ENCODE data around the gene TNFRSF12A.
A peak's percentile ranks its signal among the peaks of the same experiment; 100 is the strongest.

Gene TNFRSF12A

GRCh38 chr16:3020247-3020603, at the start of gene TNFRSF12A:
Gene TNFRSF12A (plus strand): TSS chr16:3020368. CDS start chr16:3020398, 30 bp downstream.
- DNase-seq (ENCODE audit: low read depth in 3 of 3, low spot score in 1 of 3), result peak in 2 of 3 donors; percentile 37 to 46

DNA sequence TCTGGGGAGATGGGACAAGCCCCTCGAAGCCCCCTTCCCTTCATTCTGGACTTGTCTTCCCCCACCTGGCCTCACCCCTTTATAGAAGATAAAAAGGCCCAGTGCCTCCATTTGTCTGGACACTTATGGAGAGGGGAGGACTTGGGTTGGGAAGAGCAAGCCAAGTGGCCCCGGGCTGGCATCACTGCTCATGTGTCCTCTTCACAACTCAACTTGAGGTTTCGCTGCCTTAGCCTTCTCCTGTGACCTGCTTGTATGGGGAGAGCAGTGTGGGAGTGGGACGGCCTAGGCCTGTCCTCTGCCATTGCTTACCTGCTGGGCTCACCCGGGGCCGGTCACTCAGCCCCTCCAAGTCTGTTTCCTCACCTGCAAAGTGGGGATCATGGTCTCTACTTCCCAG, 49.6 kb upstream of the TNFRSF12A start:
- no peak for DNase-seq (ENCODE audit: low read depth in 3 of 3, low spot score in 1 of 3)

GRCh38 chr16:2971134-2971984, 48.8 kb upstream of the TNFRSF12A start:
- DNase-seq (ENCODE audit: low read depth in 3 of 3, low spot score in 1 of 3), result no peak

GRCh38 chr16:2971985-2972784, 48.0 kb upstream of the TNFRSF12A start:
- no peak for DNase-seq (ENCODE audit: low read depth in 3 of 3, low spot score in 1 of 3)

DNA sequence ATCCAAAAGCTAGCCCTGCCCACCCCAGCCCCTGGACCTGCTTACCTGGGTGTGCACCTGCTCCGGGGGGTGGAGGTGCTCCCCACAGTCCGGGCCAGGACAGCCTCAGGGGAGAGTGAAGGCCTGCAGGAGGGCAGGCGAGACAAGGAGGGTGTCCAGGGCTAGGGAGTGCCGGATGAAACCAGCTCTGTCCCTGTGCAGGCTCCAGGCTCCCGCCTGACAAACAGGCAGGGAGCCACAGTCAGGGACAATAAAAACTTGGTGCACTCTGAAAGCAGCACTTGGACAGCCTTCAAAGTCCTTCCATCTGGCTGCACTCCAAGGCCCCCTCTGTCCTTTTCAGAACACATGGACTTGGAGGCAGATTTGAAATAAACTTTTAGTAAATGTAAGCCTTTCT, 47.1 kb upstream of the TNFRSF12A start:
- DNase-seq (ENCODE audit: low read depth in 3 of 3, low spot score in 1 of 3), result no peak

- DNase-seq (ENCODE audit: low read depth in 3 of 3, low spot score in 1 of 3), result no peak
Measured at GRCh38 chr16:2973605-2974318, 46.4 kb upstream of the TNFRSF12A start.

GRCh38 chr16:2974319-2975056, 45.7 kb upstream of the TNFRSF12A start:
- DNase-seq (ENCODE audit: low read depth in 3 of 3, low spot score in 1 of 3), result no peak

- no peak for DNase-seq (ENCODE audit: low read depth in 3 of 3, low spot score in 1 of 3)
Measured at GRCh38 chr16:2975161-2975795, 44.9 kb upstream of the TNFRSF12A start.

DNA sequence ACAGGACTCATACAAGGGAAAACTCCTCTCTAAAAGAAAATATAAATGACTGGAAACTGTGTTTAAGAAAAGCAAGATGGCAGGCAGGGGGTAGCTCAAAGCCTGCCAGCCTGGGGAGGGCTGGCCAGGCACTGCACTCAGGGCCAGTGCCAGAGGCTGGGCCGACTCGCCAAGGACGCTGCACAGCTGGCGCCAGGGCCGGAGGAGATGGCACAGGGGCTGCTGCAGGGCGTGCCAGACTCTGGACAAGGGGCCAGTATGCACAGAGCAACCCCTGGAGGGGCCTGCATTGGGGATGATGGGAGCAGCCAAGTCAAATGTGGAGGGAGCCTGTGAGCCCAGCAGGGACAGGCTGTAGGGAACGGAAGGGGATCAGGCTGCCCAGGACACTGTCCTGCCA, 44.0 kb upstream of the TNFRSF12A start:
- no peak for DNase-seq (ENCODE audit: low read depth in 3 of 3, low spot score in 1 of 3)

- DNase-seq (ENCODE audit: low read depth in 3 of 3, low spot score in 1 of 3), result no peak
Measured at GRCh38 chr16:2976673-2977072, 43.5 kb upstream of the TNFRSF12A start.

DNA sequence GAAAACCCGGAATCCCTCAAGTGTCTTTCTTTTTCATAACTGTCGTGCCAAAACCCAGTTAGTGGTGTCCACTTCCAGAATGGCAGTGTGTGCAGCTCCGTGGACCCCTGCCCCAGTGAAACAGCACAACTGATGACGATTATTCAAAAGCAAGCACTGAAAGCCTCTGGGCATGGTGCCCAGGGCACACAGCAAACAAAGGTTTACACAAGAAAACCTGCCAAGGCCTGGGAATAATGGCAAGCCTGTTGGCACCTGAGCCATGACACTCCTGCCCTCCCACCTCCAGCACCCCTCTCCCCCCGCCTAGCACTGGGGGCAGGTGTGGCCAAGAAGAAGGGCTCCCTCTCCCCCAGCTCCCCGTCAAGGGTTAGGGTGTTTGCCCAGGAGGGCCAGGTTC, 42.7 kb upstream of the TNFRSF12A start:
- no peak for DNase-seq (ENCODE audit: low read depth in 3 of 3, low spot score in 1 of 3)

DNA sequence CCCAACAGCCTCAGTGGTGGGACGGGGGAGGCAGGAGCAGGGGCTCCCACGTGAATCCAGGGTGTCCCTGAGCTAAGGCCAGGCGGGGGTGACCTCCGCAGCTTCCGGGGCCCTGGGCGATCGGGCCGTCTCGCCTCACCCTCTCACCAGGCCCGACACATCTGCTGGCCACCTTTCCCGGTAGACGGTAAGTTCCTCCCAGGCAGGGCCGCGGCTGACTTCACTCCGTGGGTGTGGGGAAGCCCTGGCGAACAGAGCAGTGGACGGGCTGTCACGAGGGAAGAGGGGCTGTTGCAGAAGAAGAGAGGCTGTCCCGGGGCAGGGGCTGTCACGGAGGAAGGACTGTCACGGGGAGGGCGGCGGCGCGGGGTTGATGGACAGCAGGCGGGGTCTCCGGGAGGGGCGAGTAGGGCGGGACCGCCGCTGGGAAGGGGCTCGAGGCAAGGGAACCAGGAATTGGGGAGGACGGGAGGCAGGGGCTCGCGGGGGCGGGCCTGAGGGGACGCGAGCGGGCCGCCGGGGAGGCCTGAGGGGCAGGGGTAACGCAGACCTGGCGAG, 40.4 kb upstream of the TNFRSF12A start:
- no peak for DNase-seq (ENCODE audit: low read depth in 3 of 3, low spot score in 1 of 3)

- DNase-seq (ENCODE audit: low read depth in 3 of 3, low spot score in 1 of 3), result peak; percentile 86 to 94 (median 92)
Measured at GRCh38 chr16:2980227-2981176, 39.7 kb upstream of the TNFRSF12A start, which contains the start of gene PKMYT1. Gene PKMYT1 (minus strand): TSS chr16:2980446. CDS start chr16:2979657, 789 bp downstream.

DNA sequence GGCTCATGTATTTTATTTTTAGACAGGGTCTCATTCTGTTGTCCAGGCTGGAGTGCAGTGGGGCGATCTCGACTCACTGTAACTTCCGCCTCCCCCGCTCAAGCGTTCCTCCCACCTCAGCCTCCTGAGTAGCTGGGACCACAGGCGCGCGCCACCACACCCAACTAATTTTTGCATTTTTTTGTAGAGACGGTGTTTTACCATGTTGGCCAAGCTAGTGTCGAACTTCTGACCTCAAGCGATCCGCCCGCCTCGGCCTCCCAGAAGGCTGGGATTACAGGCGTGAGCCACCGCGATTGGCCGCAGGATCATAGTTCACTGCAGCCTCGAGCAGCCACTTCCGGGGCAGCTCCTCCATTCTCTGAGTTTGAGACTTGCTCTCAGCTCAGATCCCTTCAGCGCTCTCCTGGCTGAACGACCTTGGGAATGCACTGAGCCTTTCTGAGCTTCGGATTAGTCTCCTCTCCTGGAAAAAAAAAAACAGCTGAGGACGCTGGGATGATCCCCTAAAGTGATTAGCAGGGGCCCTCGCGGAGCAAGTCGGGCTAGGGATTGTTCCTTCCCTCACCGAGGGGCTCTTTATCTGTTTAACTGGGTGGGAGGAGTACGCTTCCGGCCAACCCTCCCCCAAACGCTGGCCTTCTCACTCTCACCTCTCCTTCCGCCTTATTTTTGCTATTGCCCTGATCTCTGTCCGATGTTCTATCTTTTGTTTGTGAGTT, 38.8 kb upstream of the TNFRSF12A start:
- DNase-seq (ENCODE audit: low read depth in 3 of 3, low spot score in 1 of 3), result no peak

GRCh38 chr16:2981899-2982250, 38.3 kb upstream of the TNFRSF12A start:
- DNase-seq (ENCODE audit: low read depth in 3 of 3, low spot score in 1 of 3), result no peak

DNA sequence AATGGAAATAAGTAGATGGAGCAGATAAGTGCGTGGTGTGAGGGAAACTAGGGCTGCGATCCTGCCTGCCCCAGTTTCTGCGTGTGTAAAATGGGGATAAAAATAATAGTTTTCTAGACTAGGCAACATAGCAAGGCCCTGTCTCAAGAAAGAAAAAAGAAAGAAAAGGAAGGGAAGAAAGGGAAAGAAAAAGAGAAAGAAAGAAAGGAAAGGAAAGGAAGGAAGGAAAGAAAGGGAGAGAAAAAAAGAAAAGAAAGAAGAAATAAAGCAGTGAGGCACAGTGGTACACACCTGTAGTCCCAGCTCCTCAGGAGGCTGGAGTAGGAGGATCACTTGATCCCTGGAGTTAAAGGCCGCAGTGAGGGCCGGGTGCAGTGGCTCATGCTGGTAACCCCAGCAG, 37.8 kb upstream of the TNFRSF12A start:
- no peak for DNase-seq (ENCODE audit: low read depth in 3 of 3, low spot score in 1 of 3)

DNA sequence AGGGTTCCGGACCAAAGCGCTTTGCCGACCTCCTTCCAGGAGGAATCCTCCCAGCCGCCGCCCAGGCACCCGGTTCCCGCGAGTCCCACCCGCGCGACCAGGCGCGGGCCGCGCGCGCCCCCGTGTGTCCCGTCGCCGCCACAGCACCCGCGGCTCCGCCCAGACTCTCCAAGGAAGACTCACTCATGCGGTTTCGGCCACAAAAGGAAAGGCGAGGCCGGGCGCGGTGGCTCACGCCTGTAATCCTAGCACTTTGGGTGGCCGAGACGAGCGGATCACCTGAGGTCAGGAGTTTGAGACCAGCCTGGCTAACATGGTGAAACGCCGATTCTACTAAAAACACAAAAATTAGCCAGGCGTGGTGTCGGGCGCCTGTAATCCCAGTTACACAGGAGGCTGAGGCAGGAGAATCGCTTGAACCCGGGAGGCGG, 36.4 kb upstream of the TNFRSF12A start:
- peak in 1 of 3 donors; percentile 68 for DNase-seq (ENCODE audit: low read depth in 3 of 3, low spot score in 1 of 3)

- DNase-seq (ENCODE audit: low read depth in 3 of 3, low spot score in 1 of 3), result no peak
Measured at GRCh38 chr16:2985462-2985861, 34.7 kb upstream of the TNFRSF12A start.

All from stimulated activated CD4-positive, alpha-beta T cell treated with anti-CD3 and anti-CD28 coated beads, TNF-alpha, amount 100 ng/mL, for 1 hour (primary cell).